ENCODE results near the gene CFAP157.

Gene CFAP157

DNA sequence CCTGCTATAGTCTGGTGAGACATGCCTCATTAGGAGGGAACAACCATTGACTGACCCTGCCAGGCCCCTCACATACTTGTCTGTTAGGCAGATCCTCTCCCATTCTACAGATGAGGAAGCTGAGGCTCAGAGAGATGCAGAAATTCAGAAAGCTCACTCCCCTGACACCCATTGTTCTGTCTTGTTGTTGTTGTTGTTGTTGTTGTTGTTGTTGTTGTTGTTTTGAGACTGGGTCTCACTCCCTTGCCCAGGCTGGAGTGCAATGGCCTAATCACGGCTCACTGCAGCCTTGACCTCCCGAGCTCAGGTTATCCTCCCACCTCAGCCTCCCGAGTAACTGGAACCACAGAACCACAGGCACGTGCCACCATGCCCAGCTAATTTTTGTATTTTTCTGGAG is 13.1 kb upstream of the CFAP157 start:
- no peak for FAIRE-seq

DNA sequence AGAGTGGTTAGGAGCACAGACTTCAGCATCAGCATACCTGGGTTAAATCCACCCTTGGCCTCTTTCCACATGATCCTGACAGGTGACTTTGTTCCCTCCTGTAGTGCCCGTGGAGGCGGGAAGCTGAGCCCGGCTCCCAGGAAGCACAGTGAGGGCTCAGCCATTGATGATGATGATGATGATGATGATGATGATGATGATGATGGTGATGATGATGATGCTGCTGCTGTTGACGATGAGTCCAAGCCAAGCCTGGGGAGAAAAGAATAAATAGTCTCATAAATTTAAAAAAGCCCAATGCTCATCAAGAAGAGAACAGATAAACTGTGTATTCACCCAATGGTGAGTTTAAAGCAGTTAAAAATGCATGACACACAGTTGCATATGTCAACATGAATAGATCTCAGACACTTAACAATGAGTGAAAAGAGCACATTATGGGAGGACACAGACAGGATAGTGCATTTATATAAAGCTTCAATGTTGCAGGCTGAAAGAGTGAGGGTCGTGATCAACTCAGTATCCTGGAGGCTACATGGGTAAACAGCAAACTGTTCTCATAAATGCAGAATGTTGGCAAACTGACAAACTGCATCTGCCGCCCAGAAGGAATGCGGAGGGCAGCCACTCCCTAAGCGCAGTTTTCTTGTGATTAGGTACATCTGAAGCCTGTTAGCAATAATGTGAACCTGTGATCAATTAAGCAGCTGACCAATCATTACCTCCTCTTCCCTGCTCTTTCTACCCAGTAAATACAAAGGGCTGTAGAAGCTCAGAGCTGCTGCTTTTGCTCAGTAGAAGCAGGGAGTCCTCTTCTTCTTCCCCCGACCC is 11.7 kb upstream of the CFAP157 start:
- FAIRE-seq, result no peak

DNA sequence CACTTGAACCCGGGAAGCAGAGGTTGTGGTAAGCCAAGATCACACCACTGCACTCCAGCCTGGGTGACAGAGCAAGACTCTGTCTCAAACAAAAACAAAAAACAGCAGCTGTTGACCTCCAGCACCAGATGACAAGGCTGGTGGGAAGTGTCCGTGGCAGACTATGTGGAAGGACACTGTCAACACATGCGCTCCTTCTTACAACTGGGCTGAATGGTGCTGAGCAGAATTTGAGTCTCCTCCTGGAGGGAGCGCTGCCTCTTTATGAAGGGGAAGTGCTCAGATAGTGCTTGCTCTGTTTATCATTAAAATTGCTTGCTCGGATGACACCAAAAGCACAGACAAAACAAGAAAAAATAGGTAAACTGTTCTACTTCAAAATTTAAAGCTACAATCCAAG is 9.2 kb upstream of the CFAP157 start:
- FAIRE-seq, result no peak

DNA sequence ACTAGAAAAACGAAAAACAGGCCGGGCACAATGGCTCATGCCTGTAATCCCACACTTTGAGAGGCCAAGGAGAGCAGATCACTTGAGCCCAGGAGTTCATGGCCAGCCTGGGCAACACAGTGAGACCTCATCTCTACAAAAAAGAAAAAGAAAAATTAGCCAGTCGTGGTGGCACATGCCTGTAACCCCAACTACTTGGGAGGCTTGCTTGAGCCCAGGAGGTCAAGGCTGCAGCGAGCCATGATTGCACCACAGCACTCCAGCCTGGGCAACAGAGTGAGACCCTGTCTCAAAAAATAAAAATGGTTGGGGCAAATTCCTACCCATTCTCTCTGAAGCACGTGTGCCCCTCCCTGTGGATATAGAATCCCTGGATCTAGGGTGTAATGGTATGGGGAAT is 8.4 kb upstream of the CFAP157 start:
- FAIRE-seq, result no peak

DNA sequence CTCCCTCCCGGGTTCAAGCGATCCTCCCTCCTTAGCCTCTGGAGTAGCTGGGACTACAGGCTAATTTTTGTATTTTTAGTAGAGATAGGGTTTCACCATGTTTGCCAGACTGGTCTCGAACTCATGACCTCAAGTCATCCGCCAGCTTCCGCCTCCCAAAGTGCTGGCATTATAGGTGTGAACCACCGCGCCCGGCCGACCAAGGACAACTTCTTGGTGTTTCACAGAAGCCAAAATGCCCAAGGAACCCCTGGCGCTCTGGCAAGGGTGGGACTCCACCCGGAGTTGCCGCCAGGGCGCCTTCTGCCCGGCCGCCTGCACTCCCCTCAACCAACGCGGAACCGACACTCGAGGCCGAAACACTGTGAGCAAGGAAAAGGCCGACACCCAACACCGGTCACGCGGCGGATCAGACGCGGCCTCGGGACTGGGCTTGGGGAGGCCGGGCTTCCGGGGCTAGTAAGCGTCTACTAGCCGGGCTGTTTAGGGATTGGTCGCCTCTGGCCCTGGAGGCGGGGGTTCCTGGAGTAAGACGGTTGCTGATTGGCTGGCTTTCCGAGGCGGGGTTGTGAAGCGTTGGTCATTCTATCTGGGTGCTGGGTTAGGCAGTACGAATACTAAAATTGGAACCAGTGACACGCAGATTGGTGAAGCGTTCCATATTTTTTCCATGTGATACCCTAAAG is 7.7 kb upstream of the CFAP157 start:
- FAIRE-seq, result no peak

DNA sequence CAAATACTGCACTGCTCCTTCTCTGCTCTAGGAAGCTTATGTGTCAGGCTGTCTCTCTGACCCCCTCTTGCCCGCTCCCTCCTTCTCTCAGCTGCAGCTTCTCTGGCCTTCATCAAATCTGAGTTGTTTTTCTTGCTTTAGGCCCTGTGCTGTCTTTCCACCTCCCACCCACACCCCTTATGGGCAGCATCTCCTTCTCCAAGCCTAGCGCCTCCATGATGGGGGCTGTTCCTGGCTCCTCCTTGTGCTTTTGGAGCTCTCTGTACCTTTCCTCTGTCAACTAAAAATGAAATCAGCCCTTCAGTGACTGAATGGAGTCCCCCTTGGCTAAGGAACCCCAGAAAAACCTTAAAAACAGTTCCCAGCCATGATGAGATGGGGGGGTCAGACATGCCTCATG is 6.6 kb upstream of the CFAP157 start:
- FAIRE-seq, result no peak

DNA sequence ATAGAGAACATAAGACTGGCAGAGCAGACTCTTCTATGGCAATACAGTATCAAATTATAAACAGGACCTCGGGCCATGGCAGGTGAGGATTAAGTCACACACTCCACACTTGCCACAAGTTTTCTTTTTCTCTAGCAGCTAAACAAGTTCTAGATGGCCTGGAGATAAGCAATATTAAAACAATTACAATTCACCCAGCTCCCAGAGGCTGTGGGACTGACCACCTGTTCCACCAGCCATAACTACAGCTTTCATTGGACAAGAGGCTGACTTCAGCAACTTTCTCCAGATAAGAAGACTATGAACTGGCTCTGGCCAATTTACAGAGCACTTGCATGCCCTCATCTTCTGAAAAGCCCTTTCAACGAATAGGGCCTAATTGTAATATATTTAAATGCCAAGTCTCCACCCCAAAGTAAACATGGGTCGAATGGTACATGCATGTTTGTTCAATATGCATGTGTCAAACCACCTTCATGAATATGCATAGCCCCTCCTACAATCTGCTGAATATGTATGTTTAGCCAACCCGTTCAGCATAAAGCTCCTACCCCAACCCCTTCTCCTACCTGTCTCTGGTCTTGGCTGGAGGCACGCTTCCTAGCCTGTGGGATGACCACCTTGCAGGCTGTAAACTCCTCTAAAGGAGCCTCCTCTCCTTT is 6.1 kb upstream of the CFAP157 start:
- FAIRE-seq, result no peak

DNA sequence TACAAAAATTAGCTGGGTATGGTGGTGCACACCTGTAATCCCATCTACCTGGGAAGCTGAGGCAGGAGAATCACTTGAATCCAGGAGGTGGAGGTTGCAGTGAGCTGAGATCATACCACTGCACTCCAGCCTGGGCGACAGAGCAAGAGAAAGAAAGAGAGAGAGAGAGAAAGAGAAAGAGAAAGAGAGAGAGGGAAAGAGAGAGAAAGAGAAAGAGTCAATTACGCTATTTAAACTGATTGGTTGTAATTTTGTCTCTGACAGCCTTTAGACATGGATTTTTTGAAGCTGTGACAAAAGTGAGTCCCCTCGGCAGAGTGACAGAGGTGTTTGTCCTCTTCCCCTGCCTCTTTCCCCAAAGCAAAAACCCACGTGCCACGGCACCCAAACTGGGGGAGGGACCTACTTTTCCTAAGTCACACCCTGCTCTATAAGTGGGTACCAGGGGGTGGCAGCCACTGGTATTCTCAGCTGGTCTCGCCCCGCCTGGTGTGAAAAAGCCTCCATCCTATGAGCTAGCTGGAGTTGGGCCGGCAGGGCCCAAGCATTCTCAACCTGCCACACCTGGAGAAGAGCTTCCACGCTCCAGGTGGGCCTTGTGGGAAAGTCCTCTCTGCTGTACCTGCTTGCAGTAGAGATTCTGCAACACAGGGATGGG is 3.4 kb upstream of the CFAP157 start:
- FAIRE-seq, result no peak

DNA sequence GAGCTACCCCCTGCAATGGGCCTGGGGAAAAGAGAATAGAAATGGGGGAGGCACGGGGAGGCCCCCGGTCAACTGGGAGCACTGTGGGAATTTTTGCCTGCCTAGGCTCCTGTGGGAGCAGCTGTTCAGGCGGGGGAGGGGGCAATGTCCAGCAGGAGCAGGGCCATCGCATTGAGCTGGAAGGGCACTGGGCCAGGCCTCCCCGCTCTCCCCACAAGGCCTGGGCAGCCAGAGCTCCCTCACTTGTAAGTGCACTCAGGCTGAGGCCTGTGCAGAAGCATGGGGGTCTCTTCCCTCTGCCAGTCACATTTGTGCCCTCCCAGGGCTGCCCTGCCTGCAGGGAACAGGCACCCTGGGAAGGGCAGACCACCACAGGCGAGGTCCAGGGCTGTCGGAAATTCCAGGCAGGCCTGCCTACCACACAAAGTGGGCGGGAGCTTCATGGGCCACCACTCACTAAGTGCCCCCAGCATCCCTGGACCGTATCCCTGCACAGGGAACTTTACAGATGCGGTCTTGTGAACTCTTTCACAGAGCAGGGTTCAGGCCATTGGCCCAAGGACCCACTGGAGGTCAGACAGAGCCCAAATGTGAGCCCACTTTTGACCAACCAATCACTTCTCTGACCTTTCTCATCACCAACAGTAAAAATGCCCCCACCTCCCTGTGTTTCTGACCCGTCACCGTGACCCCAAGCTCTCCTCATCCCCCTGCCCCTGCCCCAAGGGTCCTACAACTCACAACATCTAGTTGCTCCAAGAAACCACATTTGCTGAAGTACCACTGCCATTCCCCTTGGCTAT is 1.0 kb upstream of the CFAP157 start:
- no peak for FAIRE-seq

DNA sequence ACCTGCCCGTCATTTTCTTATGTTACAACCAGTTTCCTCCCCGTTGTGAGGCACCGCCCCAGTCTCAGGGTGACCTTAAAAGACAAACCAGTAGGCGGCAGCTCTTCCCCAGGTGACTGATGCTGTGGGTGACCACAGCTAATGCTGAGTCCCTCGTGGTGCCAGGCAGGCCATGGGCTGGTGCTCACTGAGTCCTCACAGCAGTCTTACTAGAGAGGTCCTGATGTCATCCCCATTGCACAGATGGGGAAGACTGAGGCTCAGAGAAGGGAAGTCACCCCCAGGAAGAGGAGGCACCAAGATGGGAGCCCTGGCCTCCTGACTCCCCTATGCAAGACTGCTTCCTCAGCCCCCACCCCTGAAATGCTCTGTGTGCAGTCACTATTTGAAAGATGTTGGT is 978 bp downstream of the CFAP157 start:
- no peak for FAIRE-seq

DNA sequence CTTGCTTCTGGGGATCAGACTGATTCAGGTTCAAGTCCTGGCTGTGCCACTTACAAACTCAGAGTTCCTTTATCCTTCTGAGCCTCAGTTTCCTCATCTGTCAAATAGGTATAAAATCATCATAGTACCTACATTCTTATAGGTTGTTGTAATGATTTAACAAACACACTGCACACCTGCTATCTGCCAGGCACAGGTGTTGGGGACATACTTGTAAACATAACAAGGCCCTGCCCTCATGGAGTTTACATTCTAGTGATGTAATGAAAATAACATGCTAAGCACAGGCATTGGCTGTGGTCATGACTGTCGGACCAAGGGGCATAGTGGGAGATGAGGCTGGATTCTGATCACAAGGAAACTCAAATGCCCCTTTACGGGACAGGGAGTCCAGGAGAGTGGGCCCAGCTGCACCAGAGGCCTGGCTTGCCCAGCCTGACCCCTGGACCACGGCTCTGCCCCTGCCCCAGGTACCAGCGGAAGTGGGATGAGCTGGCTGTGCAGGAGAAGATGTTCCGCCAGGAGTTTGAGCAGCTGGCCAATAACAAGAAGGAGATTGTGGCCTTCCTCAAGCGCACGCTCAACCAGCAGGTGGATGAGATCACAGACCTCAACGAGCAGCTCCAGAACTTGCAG is 2.3 kb downstream of the CFAP157 start:
- FAIRE-seq, result no peak

DNA sequence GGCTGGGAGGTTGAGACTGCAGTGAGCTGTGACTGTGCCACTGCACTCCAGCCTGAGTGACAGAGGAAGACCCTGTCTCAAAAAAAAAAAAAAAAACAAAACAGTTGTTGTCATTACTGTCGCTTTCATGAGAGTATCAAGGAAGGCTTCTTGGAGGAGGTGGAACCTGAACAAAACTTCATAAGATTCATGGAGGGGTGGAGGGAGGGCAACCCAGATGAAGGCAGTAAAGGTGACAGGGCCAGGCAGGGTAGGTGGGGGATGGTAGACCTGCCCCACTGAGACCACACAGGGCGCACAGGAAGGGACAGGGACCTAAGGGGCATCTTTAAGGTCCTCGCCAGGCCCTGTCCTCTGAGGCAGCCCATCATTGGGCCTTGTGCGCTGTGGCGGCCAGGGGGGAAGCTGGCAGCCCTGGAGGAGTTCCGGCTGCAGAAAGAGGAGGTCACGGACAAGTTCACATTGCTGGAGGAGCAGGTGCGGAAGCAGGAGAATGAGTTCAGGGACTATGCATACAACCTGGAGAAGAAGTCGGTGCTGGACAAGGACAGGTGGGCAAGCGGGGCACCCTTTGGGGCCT is 3.5 kb downstream of the CFAP157 start:
- FAIRE-seq, result no peak

DNA sequence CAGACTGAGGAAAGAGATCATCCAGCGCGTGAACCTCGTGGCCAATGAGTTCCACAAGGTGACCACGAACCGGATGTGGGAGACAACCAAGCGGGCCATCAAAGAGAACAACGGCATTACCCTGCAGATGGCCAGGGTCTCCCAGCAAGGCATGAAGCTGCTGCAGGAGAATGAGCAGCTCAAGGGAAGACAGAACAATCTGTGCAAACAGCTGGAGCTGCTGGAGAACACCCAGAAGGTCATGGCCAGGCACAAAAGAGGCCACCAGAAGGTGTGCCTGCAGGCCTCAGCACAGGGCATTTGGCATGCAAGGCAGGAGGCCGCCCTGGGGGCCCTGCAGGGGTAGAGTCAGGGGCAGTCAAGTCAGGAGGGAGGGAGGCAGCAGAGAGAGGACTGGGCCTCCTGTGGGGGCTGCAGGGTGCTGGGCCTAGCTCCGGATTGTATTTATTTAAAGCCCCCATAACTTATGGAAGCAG is 4.5 kb downstream of the CFAP157 start:
- no peak for FAIRE-seq

DNA sequence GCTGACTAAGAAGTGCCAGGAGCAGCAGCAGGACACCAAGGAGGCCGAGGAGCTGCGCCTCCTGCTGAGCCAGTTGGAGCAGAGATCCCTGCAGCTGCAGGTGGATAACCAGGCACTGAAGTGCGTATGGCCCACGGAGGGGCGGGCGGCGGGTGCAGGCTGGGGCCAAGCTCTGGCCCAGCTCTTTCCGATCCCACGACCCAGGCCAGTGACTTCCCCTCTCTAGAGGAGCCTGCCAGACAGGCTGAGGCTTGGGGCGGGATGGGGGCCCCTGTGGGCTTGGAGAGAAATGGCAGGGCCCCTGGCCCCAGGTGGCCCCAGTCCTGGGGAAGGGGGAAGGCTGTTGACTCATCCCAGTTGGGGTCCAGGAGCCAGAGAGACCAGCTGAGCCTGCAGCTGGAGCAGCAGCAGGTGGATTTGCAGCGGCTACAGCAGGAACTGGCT is 5.1 kb downstream of the CFAP157 start:
- FAIRE-seq, result no peak

DNA sequence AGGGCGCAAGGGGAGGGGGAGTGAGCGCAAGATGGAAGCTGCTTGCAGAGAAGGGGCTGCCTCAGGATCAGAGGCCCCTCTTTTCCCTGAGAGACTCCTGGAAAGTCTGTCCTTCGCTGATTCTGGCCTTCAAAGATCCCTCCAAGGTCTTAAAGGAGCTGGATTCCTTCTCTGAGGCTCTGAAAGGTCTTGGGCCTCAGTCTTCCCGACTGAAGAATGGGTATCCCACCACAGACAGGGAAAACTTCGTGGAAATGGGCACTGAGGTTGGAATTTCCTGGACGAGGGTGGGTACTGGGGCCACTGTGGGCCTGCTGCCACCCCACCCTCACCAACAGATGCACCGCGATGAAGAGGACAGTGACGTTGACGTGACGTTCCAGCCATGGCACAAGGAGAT is 5.6 kb downstream of the CFAP157 start:
- FAIRE-seq, result no peak

DNA sequence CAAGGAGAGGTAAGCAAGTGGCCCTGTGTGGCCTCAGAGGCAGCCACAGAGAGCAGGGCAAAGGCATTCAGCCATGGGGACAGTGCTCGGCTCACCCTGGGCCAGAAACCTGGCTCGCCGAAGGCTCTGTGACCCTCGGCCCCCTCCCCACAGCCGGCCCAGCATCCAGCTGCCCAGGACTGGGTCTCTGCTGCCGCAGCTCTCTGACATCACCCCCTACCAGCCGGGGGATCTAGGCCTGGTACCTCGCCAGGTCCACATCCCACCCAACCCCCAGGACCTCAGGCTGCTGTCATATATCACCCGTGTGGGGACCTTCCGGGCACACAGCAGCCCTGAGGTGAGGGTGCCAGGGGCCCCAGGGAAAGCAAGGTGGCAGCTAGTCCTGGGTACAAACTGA is 6.1 kb downstream of the CFAP157 start:
- no peak for FAIRE-seq

DNA sequence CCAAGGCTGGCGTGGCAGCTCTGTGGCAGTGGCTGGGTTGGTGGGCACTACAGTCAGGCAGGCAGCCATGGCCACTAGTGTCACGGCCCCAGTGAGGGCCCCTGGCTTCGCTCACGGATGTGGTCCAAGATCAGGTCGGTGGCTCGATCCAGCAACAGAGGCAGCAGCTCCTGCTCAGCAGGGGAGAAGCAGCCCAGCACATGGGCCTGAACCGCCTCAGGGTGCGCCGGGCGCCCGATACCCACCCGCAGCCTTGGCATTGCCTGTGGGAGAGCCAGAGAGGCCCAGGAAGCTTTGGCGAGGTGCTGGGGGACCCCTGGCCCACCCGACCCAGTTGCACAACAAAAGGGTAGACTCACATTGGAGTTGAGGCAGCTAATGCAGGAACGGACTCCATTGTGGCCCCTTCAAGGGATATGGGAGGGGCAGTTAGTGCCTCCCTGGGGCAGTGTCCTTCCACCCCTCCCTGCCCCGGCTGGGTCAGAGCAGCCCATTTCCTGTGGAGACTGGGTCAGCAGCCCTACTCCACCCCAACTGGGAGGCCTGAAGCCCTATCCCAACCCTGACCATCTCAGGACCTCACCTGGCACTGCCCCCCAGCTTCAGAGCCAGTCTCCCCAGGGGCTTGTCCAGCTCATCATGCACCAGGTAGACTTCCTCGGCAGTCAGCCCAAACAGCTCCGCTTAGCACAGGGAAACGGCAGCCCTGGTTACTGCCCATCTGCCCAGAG is 7.4 kb downstream of the CFAP157 start:
- FAIRE-seq, result no peak

DNA sequence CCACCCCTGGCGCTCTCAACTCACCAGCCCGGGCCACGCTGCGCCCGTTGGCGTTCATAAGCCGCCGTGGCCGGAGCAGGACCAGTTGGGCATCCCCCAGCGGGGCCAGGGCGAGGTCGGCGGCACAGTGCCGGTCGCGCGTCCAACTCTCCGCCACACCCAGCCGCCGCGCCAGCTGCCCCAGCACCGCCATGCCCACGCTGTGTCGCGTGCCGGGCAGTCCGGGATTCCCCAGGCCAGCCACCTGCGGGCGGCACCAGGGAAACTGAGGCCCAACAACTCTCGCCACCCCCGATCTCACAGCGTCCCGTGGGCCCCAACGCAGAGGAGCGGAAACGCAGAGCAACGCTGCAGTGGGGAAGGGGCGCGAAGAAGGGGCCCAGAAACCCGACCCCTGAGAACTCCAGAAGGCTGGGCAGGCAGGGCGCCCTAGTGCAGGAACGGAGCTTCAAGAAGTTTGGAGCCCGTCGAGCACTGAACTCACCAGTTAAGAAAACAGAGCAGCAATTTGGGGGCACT is 8.2 kb downstream of the CFAP157 start:
- FAIRE-seq, result no peak

DNA sequence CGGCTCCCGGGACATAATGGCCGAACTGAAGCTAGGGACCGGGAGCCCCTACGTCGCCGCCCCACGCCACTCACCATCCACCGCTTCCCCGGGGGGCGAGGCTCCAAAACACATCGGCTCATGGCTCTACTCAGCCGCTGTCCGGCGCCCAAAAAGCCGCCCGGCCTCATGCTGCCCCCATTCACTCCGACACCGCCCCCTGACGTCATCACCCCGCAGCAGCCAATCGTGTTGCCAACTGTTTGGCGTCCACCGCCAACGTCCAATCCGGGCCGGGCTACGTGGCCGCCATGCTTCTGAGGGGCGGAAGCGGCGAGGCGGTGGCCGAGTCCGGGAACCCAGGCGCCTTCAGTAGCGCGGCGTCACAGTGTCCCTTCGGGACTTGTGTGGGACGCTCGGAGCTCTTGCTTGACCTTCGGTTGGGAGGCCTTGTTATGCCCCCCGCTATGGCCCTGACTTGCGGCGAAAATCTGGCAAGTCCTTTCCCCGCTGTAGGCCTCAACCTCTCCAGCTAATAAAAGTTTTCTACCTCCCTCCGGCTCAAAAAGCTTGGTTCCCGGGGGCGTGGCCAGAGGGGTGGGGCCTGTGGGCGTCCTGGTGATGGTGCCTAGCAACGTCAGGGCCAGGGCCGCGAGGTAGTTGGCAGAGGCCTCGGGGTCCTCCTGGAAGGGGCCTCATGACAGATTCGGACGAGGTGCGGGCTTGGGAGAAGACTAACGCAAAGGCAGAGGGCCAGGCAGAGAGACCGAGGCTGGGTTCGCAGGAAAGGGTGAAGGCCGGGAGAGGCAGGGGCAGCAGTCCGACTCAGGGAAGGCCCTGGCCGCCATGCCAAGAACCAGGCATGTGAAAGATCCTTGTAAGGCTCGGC is 8.9 kb downstream of the CFAP157 start, which contains the start of the genes PTRH1 and TTC16:
TSS of gene PTRH1 (minus strand) at position 194 of the 868 bp plus-strand sequence. CDS start at position 170, 24 bp downstream.
TSS of gene TTC16 (plus strand) at position 610 of the 868 bp plus-strand sequence. CDS start at position 677, 67 bp downstream.
- no peak for FAIRE-seq

Measured in colon (tissue), 2 donors.